NCI-H345 treated with DMSO at 0.1 percent for 48 hours (cell line): Measurements from ENCODE around the gene EPN2.
"Not testable (repeated sequence)": the region's sequence is repeated elsewhere in the genome, so short reads cannot be mapped to it uniquely, and the experiment has no call there.

Experiments
- DNase-seq: peaks from one replicate; lab custom pipeline; 2025; ENCODE audit not compliant: unreplicated experiment; lab: John Stamatoyannopoulos, UW

Gene EPN2

DNA sequence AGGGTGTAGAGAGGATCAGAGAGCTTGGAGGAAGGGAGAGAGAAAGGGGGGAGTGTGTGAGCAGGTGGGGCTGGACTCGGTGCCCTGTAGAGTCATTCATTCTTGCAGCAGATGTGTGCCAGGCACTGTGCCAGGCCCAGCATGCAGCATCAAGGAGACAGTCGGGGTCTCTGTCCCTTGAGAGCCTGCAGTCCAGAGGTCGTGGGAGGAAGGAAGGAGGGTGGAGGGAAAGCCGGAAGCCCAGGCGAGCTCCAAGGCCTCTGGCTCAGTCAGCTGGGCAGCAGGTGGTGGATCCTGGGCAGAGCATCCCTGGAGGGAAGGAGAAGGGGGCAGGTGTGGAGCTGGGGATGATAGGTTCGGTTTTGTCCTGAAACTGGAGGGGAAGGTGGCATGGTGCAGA, 27.5 kb downstream of the EPN2 start:
- DNase-seq = peak; percentile 13

DNA sequence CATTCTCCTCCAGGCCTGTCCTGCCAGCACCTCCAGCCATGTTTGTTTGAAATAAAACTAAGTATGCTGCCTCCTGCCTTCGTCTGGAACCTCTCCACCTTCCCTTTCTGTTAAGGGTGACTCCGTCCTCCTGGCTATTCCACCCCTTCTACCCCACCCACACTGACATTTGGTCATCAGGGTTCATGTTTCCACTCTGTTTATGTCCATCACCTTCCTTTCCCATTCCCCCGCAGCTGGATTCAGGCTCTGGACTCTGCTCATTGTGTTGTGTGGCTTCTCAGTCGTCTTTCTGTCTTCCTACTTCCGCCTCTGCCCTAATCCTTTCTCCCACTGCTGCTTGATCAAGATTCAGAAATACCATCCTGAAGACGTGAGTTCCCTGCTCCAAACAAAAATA, 28.6 kb downstream of the EPN2 start:
- no peak for DNase-seq

DNA sequence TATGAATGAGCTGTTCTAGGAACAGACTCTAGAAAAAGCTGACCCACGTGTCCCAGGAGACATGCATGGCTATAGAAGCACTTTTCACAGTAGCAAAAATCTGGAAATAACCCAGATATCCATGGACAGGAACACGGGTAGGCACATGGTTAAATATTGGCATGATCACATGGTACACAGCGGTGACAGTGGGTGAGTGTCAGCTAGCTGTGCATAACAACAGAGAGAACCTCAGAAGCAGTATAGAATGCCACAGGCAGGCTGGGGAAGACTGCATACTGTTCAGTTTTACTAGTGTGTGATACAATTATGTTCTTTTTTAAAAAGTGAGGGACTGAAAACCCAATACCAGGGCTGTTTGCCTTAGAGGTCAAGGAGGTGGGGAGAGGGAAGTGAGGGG, 31.4 kb downstream of the EPN2 start:
- DNase-seq = no peak

DNA sequence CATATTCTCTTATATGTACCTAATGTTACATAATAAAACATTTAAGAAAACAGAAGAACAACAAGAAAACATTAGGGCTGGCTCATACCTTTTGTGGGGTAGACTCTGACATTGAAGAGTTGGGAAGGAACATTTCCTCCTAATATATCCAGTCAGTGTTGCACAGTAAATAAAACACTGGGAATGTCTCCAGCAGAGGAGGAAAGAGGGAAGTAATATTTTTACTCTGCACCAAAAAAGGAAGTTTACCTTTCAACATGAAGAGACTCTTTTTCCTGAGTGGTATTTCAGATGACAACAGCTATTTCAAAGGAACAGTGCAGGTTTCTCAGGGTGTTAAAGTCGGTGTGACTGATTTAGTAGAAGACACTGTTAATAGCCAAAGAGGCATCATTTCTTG, 31.9 kb downstream of the EPN2 start:
- DNase-seq = no peak

DNA sequence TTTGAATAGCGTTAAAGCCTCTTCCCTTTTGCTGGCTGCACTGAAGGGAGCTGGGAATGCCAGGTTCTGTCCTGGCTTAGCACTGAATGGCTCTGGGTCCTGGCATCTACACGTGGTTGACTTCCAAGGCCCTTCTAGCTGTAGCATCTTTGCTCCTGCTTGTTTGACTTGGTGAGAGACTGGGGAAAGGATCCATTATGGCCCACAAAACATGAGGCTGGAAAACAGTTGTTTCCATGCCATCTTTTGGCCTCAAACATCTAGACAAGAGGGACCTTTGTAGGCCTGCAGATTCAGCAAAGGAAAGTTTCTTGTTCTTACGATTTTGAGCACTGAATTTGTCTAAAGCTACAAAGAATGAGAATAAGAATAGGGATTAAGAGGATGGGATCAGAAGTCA, 32.5 kb downstream of the EPN2 start:
- no peak for DNase-seq

DNA sequence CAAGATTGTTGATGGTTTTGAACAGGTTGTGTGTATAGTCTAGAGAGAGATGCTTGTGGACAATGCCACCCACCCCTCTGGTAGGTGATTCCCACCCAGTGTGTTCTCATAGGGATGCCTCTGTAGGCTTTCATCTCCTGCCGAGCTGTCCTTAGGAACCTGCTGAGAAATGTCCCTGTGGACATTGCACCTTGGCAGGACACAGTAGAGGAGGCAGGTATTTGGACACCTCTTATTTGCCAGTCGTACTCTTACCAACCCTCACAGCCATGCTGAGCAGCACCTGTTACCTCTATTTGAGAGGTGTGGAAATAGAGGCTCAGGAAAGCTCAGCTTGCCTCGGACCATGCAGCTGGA, 33.2 kb downstream of the EPN2 start:
- DNase-seq = no peak

DNA sequence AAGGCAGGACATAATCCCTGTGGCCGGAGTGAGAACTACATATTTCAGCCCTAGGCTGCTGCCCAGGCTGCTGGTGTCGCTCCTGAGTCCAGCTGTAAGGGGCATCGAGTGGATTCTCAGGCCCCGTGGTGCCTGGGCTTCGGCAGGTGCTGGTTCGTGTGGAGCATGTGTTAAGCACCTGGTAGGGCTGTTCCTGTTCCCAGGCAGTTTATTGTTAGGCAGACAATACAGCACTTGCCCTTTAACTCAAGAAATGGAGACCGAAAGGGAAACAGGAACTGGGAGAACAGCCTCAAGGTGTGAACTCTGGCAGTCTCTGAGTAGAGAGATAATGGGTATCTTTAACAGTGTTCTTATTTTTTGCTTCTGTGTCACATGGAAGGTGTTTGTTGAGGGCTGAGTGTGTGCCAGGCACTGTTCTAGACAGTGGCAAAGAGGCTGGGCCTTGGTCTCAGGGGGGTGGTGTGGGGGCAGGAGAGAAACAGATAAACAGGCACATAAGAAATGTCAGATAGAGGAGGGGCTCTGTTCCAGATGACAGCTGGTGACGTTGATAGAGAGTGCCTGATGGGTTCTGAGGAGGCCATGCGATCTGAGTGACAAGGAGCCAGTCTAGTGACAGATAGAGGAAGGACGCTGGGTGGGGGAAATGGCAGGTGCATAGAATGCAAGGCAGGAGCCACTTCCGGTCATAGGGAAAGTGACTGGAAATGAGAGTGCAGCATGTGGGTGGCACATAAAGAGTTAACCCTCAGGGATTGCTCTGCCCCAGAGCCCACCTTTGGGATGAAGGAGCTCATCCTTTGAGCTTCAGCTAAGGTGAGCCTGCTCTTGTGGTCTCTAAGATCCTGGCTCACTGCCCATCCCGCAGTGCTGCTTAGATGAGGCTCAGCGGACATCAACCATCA, 33.8 kb downstream of the EPN2 start:
- no peak for DNase-seq

DNA sequence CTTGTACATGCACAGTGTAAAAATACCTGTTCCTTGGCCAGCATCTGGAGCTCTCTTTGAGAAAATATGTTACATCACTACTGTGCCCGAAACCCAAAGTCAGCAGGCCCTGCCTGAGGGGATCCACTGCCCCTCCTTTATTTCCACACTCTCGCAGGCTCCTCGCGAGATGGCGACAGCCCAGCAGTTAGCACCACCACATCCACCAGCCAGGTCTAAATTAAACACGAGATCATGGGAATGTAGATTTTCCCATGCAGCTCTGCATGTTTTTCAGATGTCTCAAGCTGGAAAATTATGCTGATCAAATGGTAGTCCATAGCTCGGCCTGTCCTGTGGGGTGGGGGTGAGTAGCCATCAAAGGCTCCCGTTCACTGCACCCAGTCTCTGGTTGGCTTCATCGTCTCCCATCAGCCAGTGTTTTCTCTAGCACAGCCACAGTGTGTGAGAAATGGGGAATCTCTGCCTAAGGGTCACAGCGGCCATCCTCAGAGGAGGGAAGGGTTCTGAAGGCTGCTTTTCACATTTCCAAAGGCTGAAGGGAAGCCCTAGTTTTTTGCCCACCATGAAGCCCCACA, 34.7 kb downstream of the EPN2 start:
- DNase-seq = no peak

DNA sequence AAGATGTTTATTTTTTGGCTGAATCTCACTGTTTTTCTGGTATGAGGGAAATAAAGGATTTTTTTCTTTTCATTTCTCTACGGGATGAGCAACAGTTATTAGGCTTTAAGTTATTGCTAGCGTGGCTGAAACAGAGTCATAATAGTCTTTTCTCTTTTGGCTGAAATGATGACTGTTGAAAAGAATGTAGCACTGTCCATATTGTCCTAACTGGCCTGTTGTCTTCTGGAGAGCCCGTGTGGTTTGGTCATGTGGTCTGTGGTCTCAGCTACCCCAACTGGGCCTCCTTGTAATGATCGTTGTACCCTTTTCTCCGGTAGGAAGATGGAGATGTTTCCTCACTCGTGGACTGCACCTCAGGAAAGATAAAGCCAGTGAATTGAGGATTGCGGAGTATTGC, 36.6 kb downstream of the EPN2 start:
- no peak for DNase-seq

DNA sequence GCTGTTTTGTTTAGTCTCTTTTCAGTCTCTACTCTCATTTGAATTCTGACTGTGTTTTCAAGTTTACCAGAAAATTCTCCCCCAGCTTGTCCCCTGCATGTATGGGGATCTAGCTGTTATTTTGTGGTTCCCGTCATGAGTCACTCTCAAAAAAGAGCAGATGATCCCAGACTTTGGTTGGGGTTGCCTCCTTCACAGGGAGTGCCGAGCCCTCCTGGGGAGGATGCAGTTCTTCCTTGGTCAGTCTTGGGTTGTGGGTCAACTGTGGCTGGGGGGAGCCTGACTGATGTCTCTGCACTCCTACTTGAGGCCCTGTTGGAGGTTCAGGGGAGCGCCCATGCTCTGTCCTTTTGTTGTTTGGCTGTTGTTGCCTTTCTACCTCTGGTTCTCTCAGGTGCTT, 37.7 kb downstream of the EPN2 start:
- DNase-seq = no peak

DNA sequence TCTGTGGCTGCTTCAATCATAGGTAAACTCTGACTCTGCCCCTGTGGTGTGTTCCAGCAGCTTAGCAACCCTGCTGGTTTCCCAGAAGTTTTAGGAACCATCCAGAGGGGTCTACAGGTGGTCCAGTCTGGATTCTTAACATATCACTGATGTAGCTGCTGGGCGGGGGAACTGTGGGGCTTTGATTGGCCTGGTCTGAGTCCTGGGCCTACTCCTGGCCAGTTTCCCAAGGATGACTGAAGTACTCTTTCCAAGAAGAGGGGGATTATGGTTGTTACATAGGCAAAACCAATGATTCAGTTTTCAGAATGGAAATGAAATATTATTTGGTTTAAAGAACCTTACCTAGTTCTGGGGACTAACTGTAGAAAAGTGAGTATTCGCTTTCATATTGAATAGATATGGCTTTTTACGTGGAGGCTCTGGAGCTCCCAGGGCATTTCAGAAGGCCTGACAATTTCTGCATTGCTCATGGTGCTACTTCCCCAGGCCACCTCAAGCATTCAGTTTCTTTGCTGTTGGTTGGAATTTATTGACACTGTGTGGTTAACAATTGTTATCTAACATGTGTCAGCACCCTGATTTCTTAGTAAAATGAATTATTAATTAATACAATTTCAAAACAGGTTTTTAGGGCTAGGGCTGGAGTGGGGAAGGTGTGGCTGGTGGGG, 38.4 kb downstream of the EPN2 start:
- DNase-seq = no peak

DNA sequence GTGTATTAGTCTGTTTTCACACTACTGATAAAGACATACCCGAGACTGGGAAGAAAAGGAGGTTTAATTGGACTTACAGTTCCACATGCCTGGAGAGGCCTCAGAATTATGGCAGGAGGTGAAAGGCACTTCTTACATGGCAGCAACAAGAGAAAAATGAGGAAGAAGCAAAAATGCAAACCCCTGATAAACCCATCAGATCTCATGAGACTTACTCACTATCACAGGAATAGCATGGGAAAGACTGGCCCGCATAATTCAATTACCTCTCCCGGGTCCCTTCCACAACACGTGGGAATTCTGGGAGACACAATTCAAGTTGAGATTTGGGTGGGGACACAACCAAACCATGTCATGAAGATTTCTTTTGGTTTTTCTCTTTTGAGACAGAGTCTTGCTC, 41.1 kb downstream of the EPN2 start:
- DNase-seq = not testable (repeated sequence)

DNA sequence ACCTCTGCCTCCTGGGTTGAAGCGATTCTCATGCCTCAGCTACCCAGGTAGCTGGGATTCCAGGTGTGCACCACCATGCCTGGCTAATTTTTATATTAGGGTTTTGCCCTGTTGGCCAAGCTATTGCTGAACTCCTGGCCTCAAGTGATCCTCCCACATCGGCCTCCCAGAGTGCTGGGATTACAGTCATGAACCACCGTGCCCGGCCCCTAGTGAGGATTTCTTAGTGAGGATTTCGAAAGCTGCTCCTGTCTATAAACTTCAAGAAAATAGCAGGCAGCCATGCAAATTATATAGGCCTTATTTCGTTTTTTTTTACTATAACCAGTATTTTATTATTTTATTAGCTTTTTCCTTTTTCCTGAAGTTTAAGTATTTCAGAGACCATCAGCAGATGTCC, 41.6 kb downstream of the EPN2 start:
- DNase-seq = no peak

DNA sequence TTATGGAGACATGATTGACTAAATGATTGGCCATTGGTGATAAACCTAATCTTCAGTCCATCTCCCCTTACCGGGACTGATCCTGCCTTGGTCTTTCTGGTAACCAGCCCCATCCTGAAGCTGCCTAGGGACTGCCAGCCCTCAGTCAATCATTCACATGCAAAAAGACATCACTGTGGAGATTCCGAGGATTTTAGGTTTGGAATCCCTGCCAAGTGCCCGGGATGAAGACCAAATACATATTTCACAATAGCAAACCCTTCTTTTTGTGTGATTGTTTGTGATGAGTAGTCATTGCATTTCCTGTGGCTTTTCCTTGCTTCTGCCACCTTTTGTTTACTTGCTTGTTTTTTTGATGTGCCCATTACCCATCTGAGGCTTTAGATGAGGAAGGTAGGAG, 44.0 kb downstream of the EPN2 start:
- no peak for DNase-seq

DNA sequence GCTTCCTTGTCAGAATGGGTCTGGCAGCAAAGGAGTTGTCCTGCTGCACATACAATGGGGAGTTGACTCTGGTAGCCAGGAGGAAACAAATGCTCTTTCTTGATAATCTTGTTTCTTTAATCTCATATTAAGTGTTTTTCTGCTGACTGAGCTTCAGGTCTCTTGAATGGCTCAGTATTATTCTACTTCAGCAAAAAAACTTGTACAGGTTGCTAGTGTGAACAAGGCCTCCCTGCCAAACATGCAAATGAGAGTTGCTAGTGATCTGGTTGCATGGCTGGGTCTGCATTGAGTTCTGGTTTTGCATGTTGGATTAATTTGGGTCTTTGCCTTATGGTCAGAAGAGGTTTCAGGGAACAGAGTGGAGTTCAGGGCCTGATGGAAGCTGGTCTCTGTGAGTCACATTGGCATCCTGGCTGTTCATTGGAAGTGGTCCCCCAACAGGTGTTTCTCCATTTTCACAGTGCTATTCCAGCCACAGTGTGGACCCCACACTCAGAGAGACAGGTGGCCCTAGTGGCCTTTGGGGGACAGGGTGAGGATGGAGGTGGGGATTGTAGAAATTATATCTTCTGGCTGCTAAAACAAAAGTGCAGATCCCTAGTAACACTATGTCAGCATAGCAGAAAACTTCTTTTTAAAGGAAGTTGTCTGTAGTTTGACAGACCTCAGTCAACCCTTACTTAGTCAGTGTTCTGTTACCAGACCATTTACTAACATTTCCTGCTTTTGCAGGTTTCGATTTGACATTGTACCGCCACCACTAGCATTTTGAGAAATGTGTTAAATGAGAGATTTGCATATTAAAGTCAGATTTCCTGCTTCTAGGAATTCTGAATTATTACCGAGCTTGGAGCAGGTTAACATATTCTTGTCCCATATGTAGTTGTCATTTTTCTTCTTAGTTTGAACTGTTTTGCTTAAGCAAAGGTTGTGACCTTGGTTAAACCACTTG, 47.1 kb downstream of the EPN2 start:
- DNase-seq = no peak

DNA sequence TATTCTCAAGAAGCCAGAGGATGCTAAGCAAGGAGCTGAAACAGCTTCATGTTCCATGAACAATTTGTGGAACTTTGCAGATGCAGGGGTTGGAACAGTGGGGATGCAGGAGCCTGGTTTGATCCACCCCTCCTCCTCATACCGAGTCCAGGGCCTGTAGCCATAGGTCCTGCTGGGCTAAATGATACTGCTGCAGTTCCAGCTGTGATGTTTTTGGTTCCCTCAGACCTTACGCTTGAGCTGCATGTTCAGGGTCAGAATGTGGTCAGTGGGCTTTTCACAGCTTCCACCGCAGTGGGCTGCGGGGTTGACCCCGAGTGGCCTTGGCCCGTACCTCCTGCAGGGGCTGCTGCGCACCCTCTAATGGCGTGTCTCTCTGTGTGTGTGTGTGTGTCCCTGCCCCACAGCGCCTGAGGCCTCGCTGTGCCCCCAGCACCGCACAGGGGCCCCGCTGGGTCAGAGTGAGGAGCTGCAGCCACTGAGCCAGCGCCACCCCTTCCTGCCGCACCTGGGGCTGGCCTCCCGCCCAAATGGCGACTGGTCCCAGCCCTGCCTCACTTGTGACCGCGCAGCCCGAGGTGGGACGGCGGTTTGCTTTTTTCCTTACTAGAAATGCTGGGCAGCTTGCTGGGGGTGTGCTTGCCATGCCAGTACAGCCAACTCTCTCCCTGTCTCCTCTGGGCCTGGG, 48.2 kb downstream of the EPN2 start:
- DNase-seq = no peak

DNA sequence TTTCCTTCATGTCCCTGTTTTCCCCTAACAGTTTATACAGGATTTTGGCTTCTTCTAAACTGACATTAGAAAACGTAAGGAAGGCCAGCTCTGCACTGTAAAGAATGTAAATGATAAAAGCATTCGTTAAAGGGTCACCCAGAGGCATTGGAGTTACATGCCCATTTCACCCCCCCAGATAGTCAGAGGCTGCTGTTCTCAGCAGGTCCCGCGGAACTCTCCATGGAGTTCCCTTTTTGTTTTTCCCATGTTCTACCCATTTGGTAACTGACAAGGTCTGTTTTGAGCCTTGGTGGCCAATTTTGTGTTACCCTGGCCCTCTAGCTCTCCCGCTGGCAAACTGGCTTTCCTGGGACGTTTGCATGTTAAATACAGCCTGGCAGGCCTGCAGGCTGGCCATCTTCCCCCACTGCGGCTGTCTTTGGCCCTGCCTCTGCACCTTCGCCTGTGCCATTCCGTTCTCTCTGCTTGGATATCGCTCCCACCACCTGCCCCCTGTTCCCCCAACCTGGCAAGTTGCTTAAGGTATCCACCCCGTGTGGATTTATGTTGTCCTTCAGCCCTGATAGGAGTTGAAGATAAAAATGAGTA, 49.7 kb downstream of the EPN2 start:
- no peak for DNase-seq

DNA sequence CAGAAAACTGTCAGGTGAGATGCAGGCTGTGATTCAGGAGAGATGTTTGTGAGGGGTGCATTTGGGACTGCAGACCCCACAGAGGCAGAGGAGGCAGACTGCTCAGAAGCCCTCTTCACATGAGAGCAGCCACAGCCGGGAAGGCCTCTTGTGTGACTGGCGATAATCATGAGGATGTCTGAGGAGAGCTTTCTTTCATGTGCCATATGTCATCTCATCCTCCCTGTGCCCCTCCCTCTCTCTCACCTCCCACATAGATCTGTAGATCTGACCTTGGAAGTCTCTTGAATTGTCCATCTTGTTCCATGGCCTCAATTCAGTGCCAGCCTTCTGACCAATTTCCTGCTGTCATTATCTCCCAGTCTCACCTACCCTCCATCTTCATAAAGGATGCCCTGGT, 50.5 kb downstream of the EPN2 start:
- DNase-seq = no peak

DNA sequence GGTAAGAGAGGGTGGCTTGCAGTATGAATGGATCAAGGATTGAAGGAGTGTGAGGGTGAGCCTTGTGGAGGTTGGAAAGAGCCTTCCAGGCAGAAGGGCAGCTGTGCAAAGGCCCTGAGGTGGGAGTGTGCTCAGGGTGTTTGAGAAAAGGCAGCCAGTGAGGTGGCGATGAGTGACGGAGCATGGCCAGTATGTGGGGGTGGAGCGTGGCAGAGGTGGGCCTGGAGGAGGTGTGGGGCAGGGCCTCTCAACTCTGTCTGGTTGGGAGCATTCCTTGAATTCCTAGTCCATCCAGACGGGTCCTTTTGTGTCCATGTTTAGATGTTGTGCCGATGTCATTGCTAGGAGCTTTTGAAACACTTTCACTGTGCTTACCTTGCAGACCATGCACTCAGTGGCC, 51.3 kb downstream of the EPN2 start:
- DNase-seq = no peak

DNA sequence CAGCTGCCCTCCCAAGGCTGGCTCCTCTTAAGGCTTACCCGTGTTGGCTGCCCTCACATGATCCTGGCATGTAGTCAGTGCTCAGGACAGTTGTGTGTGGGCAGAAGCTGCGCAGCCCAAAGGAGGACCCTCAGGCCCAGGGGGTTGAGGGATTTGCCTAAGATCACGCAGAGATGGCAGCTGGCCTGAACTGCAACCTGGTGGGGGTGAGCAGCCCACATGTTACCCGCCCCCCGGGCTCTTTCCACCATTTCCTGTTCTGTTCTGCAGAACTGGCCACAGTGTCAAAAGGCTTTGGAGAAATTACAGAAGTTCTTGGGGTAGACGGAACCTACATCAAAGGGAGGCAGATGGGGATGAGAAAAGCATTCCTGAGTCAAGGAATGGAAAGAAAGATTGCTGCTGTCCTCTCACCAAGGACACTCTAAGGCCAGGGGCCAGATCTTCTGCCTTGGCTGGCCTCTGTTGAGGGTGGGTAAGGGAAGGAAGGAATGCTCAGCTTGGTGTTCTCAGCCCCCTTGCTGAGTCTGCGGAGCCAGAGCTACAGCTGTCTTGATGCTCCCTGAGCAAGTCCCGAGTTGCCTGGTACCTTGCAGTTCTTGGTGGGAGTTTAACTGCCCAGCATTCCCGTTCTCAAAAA, 53.0 kb downstream of the EPN2 start:
- no peak for DNase-seq
